Activated naive CD4-positive, alpha-beta T cell treated with anti-CD3 and anti-CD28 coated beads, Interleukin-2, amount 50 U/mL, for 24 hours (primary cell): ENCODE data around the gene GNAS.
"Not testable (repeated sequence)": the region's sequence is repeated elsewhere in the genome, so short reads cannot be mapped to it uniquely, and the experiment has no call there.

Source experiments
- H3K27ac Mint-ChIP-seq: one replicate; pipeline ENCODE4 v1.8.0; 2021; ENCODE audit warnings: mild to moderate bottlenecking, mixed read lengths
- H3K27me3 Mint-ChIP-seq: one replicate; pipeline ENCODE4 v1.8.0; 2021; ENCODE audit warnings: mixed read lengths
- H3K36me3 Mint-ChIP-seq: one replicate; pipeline ENCODE4 v1.8.0; 2021; ENCODE audit warnings: mixed read lengths
- H3K4me1 Mint-ChIP-seq: one replicate; pipeline ENCODE4 v1.8.0; 2021; ENCODE audit warnings: mixed read lengths
- H3K4me3 Mint-ChIP-seq: one replicate; pipeline ENCODE4 v1.8.0; 2021; ENCODE audit warnings: mild to moderate bottlenecking, mixed read lengths
- H3K9me3 Mint-ChIP-seq: one replicate; pipeline ENCODE4 v1.8.0; 2021; ENCODE audit warnings: mixed read lengths

GNAS gene

DNA sequence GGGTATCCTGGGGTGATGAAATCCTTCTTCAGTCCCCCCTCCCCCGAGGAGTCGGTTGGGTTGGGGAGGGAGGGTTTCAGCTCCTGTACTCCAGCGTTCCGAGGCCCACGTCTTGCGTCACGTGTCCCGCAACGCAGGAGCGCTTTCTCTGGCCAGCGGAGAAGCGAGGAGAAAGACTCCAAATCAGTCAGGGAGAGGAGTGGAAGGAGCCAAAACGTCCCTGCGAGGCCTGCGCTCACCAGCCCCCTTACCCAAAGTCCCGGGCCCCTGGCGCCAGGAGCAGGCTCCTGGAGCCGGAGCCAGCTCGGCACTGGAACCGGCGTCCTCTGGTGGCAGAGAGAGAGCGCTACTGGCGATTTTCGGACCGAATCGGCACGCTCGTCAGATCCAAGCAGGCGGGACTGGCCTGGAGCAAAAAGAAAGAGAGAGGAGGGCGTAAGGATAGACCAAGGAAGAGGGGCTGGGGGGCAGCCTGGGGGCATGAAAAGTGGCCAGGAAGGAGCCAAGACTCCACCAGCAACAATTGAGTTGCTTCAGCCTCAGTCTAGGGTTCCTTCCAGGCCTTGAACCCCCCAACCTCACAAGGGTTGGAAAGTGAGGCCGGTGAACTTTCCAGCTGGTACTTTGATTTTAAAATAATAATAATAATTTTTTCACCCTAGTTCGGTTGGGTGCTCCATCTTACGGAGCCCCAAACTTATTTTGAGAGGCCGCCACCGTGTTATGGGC, at the start of gene GNAS:
Gene GNAS (plus strand): TSS at position 174 of the 729 bp plus-strand sequence.
- Mint-ChIP-seq H3K27ac (no peak within 1 kb of the TSS), H3K27me3 (peaks cover 11% of the 10 kb centered on the region), H3K4me1 (peaks cover 30% of the 10 kb centered on the region)

DNA sequence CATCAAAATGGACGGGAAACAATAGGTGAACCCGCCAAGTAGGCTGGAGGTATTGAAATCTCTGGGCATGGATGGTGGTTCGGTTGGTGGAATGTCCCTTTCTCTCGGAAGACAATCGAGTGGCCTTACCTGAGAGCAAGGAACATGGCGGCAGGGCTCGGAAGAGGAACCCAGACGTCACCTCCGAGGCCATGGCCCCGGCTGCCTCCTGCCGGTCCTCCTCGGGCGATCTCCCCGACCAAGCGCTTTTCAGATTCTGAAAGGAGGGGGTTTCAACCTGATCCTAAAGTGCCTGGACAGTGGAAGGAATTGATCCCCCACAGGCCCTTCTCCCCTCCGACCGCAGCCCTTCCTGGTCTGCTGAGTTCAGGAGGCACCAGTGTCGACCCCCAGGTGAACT, 49.0 kb upstream of the GNAS start:
- Mint-ChIP-seq H3K27ac (no peak overlapping the region), H3K36me3 (no peaks in the 10 kb centered on the region), H3K27me3 (peaks cover 6% of the 10 kb centered on the region), H3K9me3 (no peaks in the 10 kb centered on the region), H3K4me3 (no peak overlapping the region), H3K4me1 (no peaks in the 10 kb centered on the region)

More for the DNA sequence above, at the start of gene GNAS:
- H3K36me3 Mint-ChIP-seq = peaks cover 1% of the 10 kb centered on the region
- no peaks in the 10 kb centered on the region for H3K9me3 Mint-ChIP-seq
- peak within 1 kb of the TSS; percentile 95 for H3K4me3 Mint-ChIP-seq

DNA sequence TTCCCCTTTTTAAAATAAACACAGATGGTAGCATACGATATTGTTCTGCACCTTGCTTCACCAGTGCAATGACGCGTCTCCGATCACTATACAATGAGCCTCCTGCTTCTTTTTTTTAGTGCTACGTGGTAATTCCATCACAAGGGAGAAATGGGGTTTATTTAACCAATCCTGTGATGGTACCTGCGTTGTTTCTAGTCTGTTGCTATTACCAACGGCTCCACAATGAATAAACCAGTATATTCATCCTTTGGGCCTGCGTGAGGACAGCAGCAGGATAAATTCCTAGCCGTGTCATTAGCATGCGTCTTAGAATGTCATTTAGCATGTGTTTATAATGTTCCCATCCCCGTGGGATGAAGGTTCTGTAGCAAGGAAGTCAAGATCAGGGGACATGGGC, 44.7 kb upstream of the GNAS start:
- Mint-ChIP-seq H3K4me3 (no peak overlapping the region), H3K4me1 (no peaks in the 10 kb centered on the region), H3K36me3 (no peaks in the 10 kb centered on the region), H3K27me3 (peaks cover 7% of the 10 kb centered on the region), H3K9me3 (no peaks in the 10 kb centered on the region), H3K27ac (no peak overlapping the region)

DNA sequence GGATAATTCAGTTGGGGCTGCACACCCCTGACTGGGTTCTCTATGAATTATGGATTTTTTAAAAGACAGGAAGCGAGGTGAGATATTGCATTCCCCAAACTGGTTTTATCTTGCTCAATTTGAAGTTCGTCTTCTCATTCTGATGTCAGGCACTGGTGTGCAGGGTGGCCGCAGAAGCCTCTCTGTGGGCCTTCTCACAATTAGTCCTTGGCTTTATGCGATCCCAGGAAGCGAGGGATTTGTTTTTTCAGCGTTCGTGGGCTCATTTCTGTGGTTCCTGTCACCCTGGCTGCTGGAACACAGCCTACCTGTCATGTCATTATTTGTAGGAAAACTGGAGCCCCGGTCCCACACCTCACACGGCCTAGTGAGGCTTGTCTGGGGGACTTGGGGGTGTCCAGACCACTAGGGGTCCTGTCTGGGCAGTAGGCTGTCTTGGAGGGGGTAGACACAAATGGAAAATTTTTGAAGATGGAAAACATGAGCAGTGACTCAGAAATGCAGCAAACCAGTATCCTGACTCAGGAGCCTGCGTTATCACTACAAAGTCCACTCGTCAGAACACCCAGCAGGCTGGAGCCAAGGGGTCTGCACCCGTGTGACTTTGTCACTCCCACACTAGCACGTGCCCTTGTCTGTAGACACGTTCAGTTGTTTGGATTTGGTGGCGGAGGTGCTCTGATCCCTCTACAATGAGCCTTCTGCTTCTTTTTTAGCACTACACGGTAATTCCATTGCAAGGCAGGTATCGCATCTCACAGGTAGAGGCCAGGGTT, 44.1 kb upstream of the GNAS start:
- no peaks in the 10 kb centered on the region for H3K4me1 Mint-ChIP-seq
- no peak overlapping the region for H3K27ac Mint-ChIP-seq
- peaks cover 8% of the 10 kb centered on the region for H3K27me3 Mint-ChIP-seq
- H3K36me3 Mint-ChIP-seq = no peaks in the 10 kb centered on the region
- H3K9me3 Mint-ChIP-seq = no peaks in the 10 kb centered on the region
- no peak overlapping the region for H3K4me3 Mint-ChIP-seq

DNA sequence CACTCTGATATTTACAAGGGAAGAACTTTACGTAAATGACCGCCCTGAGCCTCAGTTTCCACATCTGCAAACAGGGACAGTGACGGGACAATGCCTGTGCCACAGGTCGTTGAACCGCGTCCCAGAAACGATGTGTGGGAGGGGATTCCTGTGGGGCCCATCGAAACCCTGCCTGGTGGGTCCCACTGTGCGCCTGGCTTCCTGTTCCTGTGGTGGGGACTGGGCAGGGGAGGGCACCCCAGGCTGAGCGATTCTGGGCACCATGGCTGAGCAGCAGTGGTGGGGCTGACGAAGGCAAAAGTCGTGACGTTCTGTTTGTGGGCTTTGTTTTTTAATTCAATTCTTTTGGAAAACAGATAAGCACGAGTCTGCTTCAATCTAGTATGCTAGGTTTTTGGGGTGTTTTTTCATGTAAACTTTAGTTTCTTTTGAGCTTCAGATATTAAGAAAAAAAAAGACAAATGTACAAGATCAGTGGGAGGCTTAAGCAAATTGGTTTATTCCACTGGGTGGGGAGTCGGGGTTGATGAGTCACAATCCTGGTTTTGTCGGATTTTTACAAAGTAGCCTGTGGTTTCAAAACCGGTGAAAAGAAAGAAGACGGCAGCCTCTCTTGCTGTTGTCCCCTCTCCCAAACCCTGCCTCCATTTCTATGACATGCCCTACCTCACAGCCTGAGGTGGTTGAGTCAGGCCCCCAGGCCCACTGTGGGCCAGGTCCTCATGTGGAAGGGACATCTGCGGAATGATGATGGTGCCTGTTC, 42.2 kb upstream of the GNAS start:
- Mint-ChIP-seq H3K4me1 (no peaks in the 10 kb centered on the region), H3K36me3 (no peaks in the 10 kb centered on the region), H3K27me3 (peaks cover 6% of the 10 kb centered on the region), H3K27ac (no peak overlapping the region), H3K9me3 (no peaks in the 10 kb centered on the region), H3K4me3 (no peak overlapping the region)

DNA sequence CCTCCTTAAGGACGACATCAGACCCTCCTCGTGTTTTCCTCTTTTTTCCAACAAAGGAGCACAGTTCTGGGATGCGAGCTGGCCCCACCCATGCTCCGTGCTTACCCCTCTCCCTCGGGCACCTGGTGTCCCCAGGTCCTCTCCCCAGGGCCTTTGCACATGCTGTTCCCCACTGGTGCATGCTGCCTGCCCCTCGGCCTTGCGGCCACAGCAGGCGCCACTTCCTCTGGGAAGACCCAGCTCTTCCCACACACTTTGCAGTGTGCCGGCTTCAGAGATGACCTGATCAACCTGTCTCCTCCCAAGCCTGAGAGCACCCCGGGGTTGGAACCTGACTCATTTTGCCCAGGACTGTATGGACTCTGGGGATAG, 41.7 kb upstream of the GNAS start:
- H3K36me3 Mint-ChIP-seq = no peaks in the 10 kb centered on the region
- no peak overlapping the region for H3K4me3 Mint-ChIP-seq
- H3K27ac Mint-ChIP-seq = no peak overlapping the region
- H3K4me1 Mint-ChIP-seq = no peaks in the 10 kb centered on the region
- no peaks in the 10 kb centered on the region for H3K9me3 Mint-ChIP-seq
- peaks cover 3% of the 10 kb centered on the region for H3K27me3 Mint-ChIP-seq

DNA sequence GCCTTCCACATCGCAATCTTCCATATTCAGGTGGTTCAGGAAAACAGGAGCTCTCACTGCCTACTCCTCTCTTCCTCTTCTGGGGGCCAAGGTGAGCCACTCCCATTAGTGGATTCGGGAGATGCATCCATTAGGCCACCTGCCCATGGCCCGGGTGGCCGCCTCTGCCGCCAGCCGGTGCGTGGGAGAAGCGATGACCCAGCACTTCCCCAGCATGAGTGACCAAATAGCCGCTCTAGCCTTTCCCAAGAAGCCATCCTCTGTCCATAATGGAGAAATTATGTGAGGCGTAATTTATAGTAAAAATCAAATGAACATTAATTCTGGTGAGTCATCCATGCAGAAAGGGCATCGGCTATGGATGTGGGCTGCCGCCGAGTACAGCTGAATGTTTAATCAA, 41.2 kb upstream of the GNAS start:
- Mint-ChIP-seq H3K27ac (no peak overlapping the region), H3K27me3 (peaks cover 3% of the 10 kb centered on the region), H3K4me1 (no peaks in the 10 kb centered on the region), H3K9me3 (no peaks in the 10 kb centered on the region), H3K36me3 (no peaks in the 10 kb centered on the region), H3K4me3 (no peak overlapping the region)

DNA sequence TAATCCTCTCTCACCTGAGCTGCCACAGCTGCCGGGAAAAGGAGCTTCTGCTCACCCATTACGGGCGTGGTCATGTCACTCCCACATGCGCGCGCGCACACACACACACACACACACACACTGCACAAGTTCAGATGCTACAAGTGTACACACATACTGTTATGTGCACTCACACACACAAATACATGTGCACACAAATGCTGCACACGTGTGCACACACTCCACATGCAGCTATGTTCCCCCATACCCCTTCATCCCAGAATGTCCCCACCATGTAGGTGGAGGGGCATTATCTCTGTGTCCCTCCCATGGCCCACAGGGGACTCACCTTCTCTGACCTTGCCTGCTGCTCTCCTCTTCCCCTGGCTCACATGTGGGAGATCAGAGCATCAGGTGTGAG, 39.1 kb upstream of the GNAS start:
- Mint-ChIP-seq H3K27me3 (peaks cover 4% of the 10 kb centered on the region), H3K36me3 (no peaks in the 10 kb centered on the region), H3K9me3 (no peaks in the 10 kb centered on the region), H3K27ac (no peak overlapping the region), H3K4me1 (peaks cover 2% of the 10 kb centered on the region), H3K4me3 (no peak overlapping the region)

DNA sequence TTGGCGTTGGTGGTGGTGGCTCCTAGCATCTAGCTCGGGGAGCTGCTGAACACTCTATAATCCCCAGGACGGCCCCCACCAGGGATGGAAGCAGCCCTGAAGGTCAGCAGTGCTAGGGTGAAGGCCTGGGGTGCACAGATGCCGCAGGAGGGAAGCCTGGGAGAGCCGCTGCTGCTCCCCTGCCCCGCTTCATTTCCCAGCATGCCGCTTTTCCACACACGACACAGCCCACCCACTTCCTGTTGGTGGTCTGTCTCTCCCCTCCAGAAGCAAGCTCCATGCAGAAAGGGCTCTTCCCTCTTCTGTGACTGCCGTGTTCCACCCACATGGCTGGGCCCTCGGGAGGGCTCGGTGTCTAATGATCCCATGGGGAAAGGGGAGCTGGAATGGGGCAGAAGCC, 37.1 kb upstream of the GNAS start:
- Mint-ChIP-seq H3K9me3 (no peaks in the 10 kb centered on the region), H3K27ac (no peak overlapping the region), H3K4me3 (no peak overlapping the region), H3K36me3 (peaks cover 2% of the 10 kb centered on the region), H3K27me3 (peaks cover 4% of the 10 kb centered on the region), H3K4me1 (peaks cover 11% of the 10 kb centered on the region)

DNA sequence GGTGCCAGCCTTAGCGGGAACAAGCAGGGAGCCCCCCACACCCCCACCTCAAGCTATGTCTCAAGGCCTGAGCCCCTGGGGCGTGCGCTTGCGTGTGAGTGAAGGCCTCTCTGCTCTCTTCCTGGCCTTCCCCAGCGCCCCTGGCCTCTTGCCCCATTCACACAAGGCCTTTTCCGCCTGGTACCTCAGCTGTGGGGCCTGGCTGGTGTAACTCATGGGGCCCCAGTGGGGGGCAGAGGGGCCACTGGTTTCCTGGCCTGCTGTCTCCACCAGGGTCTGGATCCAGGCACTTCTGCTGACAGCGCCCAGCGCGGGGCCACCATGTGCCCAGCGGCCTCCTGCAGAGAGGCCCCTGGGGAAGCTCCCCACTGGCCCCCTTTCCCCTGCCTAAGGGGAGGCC, 36.5 kb upstream of the GNAS start:
- Mint-ChIP-seq H3K4me3 (no peak overlapping the region), H3K9me3 (no peaks in the 10 kb centered on the region), H3K27ac (no peak overlapping the region), H3K4me1 (peaks cover 11% of the 10 kb centered on the region), H3K27me3 (peaks cover 4% of the 10 kb centered on the region), H3K36me3 (peaks cover 2% of the 10 kb centered on the region)

DNA sequence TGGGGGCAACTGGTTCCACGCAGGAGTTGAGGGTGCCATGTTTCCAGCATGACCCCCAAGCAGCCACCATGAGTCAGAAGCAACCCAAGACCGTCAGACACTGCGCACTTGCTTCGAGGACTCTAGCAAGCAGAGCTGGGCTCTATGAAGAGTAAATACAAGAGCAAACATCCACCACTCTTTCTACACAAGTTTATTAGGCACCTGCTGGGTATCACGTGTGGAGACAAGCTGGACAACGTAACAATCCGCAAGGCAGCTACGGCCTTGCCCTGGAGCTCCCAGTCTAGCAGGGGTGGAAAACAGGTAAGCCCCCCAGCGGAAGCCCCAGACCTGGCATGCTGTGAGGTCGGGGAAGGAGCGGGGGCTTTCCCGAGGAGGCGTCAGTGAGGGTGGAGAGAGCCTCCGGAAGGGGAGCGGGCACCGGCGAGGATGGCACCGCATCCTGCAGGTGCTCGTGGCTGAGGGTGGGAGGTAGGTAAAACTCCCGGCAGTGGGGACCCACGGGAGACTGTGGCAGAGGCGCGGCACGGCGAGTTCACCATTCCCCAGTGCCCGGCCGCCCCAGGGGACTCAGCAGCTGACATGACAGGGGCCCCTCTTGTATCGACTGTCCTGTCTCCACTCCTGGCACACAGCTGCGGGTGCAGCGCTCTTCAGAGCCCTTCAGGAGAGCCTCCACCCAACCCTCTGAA, 35.4 kb upstream of the GNAS start:
- Mint-ChIP-seq H3K27ac (no peak overlapping the region), H3K4me3 (no peak overlapping the region), H3K4me1 (peaks cover 11% of the 10 kb centered on the region), H3K36me3 (peaks cover 2% of the 10 kb centered on the region), H3K27me3 (peaks cover 2% of the 10 kb centered on the region), H3K9me3 (no peaks in the 10 kb centered on the region)

DNA sequence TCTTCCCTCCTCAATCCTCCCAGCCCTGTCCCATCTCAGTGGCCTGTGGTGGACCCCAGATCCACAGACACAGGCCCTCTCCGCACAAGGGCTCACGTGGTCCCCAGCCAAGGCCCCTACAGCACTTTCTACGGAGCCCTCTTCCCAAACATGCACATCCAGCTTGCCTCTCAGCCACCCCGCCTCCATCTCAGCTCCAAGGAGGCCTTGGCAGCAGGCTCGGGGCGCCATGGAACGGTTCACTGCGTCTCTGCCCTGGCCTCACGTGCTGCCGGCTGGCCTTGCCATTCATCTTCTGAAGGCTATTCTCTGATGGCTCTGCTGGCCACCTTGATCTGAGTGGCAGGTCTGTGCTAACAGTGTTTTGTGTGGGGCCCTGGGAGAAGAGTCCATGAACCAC, 34.8 kb upstream of the GNAS start:
- peaks cover 11% of the 10 kb centered on the region for H3K4me1 Mint-ChIP-seq
- no peaks in the 10 kb centered on the region for H3K9me3 Mint-ChIP-seq
- no peak overlapping the region for H3K27ac Mint-ChIP-seq
- H3K27me3 Mint-ChIP-seq = peaks cover 2% of the 10 kb centered on the region
- no peak overlapping the region for H3K4me3 Mint-ChIP-seq
- H3K36me3 Mint-ChIP-seq = peaks cover 2% of the 10 kb centered on the region

DNA sequence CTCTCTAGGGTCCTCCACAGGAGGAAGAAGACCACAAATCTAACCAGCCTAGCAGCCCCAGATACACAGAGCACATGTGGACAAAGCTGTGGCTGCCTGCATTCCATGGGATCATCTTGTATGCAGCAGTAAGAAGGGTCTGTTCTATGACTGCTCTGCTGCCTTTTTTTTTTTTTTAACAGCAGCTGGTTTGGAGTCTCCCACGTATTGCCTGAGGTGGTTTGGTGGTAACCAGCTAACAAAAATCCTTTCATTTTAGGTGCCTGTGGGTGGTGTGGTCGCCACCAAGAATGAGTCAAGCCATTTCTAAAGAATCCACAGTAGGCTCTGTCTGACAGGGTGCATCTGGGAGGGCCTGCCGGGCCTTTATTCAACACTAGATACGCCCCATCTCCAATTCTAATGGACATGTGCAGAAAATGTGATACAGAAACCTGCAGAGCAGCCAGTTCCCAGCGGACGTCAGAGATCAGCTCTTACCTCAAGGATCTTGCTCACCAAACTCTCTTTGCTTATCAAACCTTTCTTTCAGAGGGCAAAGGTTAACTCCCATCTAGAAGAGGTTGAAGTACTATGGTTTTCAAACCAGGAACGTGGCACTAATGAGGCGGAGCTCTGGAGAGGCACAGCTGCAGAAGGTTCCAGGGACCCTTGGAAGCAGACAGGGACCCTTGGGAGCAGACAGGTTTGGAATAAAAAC, 33.8 kb upstream of the GNAS start:
- peaks cover 1% of the 10 kb centered on the region for H3K27me3 Mint-ChIP-seq
- peaks cover 2% of the 10 kb centered on the region for H3K36me3 Mint-ChIP-seq
- H3K4me1 Mint-ChIP-seq = peaks cover 11% of the 10 kb centered on the region
- no peak overlapping the region for H3K4me3 Mint-ChIP-seq
- H3K27ac Mint-ChIP-seq = no peak overlapping the region
- H3K9me3 Mint-ChIP-seq = no peaks in the 10 kb centered on the region

DNA sequence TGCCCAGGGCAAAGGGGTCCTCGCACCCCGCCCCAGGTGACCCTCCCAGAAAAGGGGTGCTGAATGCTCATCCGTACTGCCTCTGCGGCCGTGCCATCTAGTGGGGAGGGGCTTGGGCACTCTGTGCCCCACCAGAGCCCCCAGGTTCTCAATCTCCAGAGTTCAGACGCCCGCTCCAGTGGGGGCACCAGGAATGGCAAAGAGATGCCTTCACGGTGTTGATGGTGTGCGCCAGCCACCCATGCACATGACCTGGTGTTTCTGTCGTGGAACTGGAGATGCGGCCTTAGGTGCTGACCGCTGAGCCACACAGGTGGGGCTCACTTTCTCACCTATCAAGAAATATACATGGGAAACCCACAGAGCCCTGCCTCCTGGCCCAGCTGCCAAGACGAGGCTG, 32.6 kb upstream of the GNAS start:
- H3K4me1 Mint-ChIP-seq = peaks cover 11% of the 10 kb centered on the region

DNA sequence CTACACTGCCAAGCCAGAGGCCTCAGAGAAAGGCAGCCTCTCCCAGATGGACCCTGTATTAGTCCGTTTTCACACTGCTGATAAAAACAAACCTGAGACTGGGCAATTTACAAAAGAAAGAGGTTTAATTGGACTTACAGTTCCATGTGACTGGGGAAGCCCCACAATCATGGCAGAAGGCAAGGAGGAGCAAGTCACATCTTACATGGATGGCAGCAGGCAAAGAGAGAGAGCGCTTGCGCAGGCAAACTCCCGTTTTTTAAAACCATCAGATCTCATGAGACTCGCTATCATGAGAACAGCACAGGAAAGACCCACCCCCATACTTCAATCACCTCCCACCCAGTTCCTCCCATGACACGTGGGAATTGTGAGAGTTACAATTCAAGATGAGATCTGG, 32.0 kb upstream of the GNAS start:
- not testable (repeated sequence) for H3K27me3 Mint-ChIP-seq, H3K36me3 Mint-ChIP-seq, H3K27ac Mint-ChIP-seq, H3K9me3 Mint-ChIP-seq, H3K4me3 Mint-ChIP-seq
- peaks cover 11% of the 10 kb centered on the region for H3K4me1 Mint-ChIP-seq

More for the DNA sequence above, 32.6 kb upstream of the GNAS start:
- no peaks in the 10 kb centered on the region for H3K9me3 Mint-ChIP-seq
- H3K27me3 Mint-ChIP-seq = peaks cover 1% of the 10 kb centered on the region
- peaks cover 2% of the 10 kb centered on the region for H3K36me3 Mint-ChIP-seq
- H3K4me3 Mint-ChIP-seq = no peak overlapping the region
- H3K27ac Mint-ChIP-seq = no peak overlapping the region
